Measurements from ENCODE around the gene TESK1.
A peak's percentile ranks its signal among the peaks of the same experiment; 100 is the strongest.
"Not testable (repeated sequence)": the region's sequence is repeated elsewhere in the genome, so short reads cannot be mapped to it uniquely, and the experiment has no call there.

The TESK1 gene

DNA sequence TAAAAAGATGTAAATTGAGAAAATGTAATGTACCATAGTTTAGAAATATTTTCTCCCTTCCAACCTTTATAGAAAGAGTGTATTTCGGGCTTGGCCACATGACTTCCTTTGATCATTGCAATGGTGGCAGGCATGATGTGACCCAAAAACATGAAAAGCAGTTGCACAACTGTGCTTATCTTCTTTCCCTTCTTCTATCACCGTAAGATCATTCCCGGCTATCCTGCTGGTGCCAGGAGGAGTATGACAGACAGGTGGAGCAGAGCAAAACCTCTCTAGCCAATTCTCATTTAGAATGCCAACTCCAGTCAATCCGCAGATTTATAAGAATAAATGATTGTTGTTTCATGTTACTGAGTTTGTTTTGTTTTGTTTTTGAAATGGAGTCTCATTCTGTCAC lies 10.6 kb upstream of the TESK1 start:
- Histone ChIP-seq H3K4me1 (no peaks in the 10 kb centered on the region), H3K36me3 (no peaks in the 10 kb centered on the region), H3K27me3 (no peaks in the 10 kb centered on the region), H3K4me3 (ENCODE audit: low read depth, low read length) (no peak overlapping the region), H3K9me3 (no peaks in the 10 kb centered on the region)
- DNase-seq = no peak
- no peak for TF ChIP-seq CTCF (IDR thresholded peaks at IDR 0.05; ENCODE audit: low read depth, low read length)

- H3K27me3 ChIP-seq; H3K4me3 ChIP-seq (ENCODE audit: low read depth, low read length); H3K4me1 ChIP-seq; H3K9me3 ChIP-seq; DNase-seq; H3K36me3 ChIP-seq: not testable (repeated sequence)
These were observed 8.2 kb upstream of the TESK1 start for GRCh38 chr9:35596907-35597306.

DNA sequence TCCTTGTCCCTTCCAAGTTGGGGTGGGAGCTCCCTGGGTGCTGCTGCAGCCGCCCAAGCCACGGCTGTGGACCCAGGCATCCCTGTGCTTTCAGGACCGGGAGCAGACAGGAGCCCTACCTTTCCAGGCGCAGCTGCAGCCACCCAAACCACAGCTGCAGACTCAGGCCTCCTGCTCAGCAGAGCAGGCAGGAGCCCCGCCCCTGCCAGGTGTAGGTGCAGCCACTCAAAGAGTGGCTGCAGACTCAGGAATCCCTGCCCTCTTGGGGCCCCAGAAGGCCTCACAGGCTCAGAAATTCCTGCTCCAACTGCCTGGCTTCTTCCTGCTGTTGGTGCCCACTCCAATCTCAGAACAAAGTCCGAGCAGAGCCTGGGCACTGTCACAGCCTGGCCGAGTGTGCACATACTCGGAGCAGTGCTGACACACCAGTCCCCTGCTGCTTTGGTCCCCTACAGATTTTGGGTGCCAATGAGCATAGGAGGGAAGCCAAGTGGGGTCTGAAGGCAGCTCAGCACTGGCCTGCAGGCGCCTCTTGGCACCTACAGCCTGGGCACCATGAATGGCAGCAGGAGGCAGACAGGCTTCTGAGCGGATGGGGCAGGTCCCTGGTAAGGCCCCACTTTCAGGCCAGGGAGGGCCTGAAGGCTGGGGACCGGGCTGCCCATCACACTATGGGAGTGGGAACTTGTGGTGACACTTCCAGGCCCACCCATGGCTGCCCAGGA lies 6.0 kb upstream of the TESK1 start:
- DNase-seq = no peak
- Histone ChIP-seq H3K36me3 (no peaks in the 10 kb centered on the region), H3K9me3 (no peaks in the 10 kb centered on the region), H3K4me1 (no peaks in the 10 kb centered on the region), H3K27me3 (no peaks in the 10 kb centered on the region), H3K4me3 (ENCODE audit: low read depth, low read length) (no peak overlapping the region)
- TF ChIP-seq CTCF (IDR thresholded peaks at IDR 0.05; ENCODE audit: low read depth, low read length) = no peak

GRCh38 chr9:35599763-35600604 lies 5.1 kb upstream of the TESK1 start:
- H3K36me3 ChIP-seq = no peaks in the 10 kb centered on the region
- no peak overlapping the region for H3K4me3 ChIP-seq (ENCODE audit: low read depth, low read length)
- H3K4me1 ChIP-seq = no peaks in the 10 kb centered on the region
- no peak for TF ChIP-seq CTCF (IDR thresholded peaks at IDR 0.05; ENCODE audit: low read depth, low read length)
- H3K9me3 ChIP-seq = no peaks in the 10 kb centered on the region
- DNase-seq = no peak
- no peaks in the 10 kb centered on the region for H3K27me3 ChIP-seq

DNA sequence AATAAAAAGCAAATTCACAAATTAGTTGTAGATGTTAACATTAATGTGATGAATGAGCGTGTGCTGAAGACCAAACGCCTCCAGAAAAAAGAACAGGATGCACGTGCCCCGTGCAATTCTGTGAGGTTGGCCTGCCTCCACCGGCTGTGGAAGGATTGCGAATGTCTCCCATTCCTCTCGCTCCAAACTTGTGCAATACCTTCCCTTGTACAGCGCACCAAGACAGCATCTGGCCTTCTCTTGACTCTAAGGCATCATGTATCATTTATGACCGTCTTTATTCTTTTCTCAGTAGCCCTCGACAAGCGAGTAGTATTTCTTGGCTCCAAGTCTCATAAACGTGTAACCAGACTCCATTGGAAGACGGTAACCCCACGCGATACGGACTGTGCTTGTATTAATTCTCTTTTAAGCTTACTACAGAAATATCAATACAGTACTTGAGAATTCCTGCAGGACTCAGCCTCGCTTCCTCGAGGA lies 1.5 kb upstream of the TESK1 start:
- H3K4me3 ChIP-seq (ENCODE audit: low read depth, low read length) = peak overlapping the region; percentile 61
- H3K36me3 ChIP-seq = no peaks in the 10 kb centered on the region
- H3K4me1 ChIP-seq = no peaks in the 10 kb centered on the region
- no peaks in the 10 kb centered on the region for H3K27me3 ChIP-seq
- no peaks in the 10 kb centered on the region for H3K9me3 ChIP-seq
- no peak for DNase-seq
- no peak for TF ChIP-seq CTCF (IDR thresholded peaks at IDR 0.05; ENCODE audit: low read depth, low read length)

DNA sequence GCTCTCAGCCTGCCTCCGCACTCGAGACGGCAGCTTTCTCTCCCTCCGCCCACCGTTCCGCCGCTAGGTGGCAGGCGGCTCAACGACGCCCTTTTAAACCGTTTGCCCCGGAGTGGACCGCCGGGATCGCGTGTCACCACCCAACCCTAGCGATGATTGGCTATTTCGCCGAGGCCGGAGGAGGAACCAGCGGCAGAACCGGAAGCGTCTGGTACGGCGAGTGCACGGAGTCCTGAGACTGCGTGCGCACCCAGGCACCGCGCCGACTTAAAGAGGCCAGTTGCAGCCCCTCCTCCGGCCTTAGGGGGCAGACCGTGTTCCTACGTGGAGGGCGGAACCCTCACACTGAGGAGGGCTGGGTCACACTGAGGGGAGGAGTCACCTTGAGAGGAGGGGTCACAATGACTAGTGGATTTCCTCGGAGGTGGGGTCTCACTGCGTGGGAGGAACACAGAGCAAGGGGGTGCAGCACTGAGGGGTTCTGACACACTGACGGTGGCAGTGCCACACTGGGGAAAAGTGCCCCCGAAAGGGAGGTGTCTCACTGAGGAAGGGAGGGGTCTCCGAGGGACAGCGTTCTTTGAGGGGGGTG lies 980 bp upstream of the TESK1 start:
- H3K4me1 ChIP-seq = no peaks in the 10 kb centered on the region
- TF ChIP-seq CTCF (IDR thresholded peaks at IDR 0.05; ENCODE audit: low read depth, low read length) = peak; percentile 84
- H3K27me3 ChIP-seq = no peaks in the 10 kb centered on the region
- no peaks in the 10 kb centered on the region for H3K36me3 ChIP-seq
- H3K4me3 ChIP-seq (ENCODE audit: low read depth, low read length) = peak overlapping the region; percentile 70
- peak; percentile 99 for DNase-seq
- H3K9me3 ChIP-seq = no peaks in the 10 kb centered on the region

Data from BE2C (cell line).